ENCODE measurements around the gene ATF7IP.

GRCh38 chr12:14532152-14532551, 166.7 kb downstream of the ATF7IP start:
- TF ChIP-seq YY1 (IDR thresholded peaks at IDR 0.05; ENCODE audit: insufficient read depth, insufficient read length) (no peak), ZNF274 (IDR thresholded peaks at IDR 0.05; ENCODE audit: low read depth, low read length) (no peak), SUZ12 (IDR thresholded peaks at IDR 0.05; ENCODE audit: extremely low read depth, insufficient read depth, insufficient read length) (no peak)

Measured in NT2/D1 (cell line).